Right atrium auricular region (tissue), 2 donors: Measurements from ENCODE around the gene TTLL10. TPM values are rescaled to one million over a fixed set of nuclear protein-coding genes. Genes with fewer than 3 reads are reported as not detected.
"Not testable (repeated sequence)": the region's sequence is repeated elsewhere in the genome, so short reads cannot be mapped to it uniquely, and the experiment has no call there.

Experiments
- DNase-seq: peaks from one replicate; pipeline ENCODE4 v3.0.0-alpha.2; 2019; ENCODE audit warnings: low spot score
- H3K27ac ChIP-seq, 2 donors: fragments of 200-600 bp; sonication (generic); 1 replicate in 1 of 2; 2 replicates in 1 of 2; pipeline ENCODE4 v1.5.1; 2016 to 2019
- H3K27me3 ChIP-seq, 2 donors: fragments of 200-600 bp; sonication (generic); one replicate each; pipeline versions ENCODE4 v1.5.1 to v1.6.0; 2017 to 2019
- H3K36me3 ChIP-seq: fragments of 200-600 bp; sonication (generic); one replicate; pipeline ENCODE4 v1.5.1; 2016
- H3K4me1 ChIP-seq, 2 donors: fragments of 200-600 bp; sonication (generic); one replicate each; pipeline versions ENCODE4 v1.5.1 to v1.6.0; 2017 to 2019
- H3K4me3 ChIP-seq, 2 donors: fragments of 200-600 bp; sonication (generic); 1 replicate in 1 of 2; 2 replicates in 1 of 2; pipeline ENCODE4 v1.5.1; 2017 to 2019; ENCODE audit warnings: mild to moderate bottlenecking in 1 of 2, moderate library complexity in 1 of 2
- H3K9me3 ChIP-seq, 2 donors: fragments of 200-600 bp; sonication (generic); one replicate each; pipeline ENCODE4 v1.5.1; 2019
- total RNA-seq, 2 donors: library from RNA; depleted of rRNA; stranded (reverse); fragments of >200 nt; gene quantifications; one replicate each; pipeline ENCODE4 v1.1.0, GENCODE V29; 2016
- TF ChIP-seq, protein P1 (sequence below), 2 donors: fragments of 200-600 bp; sonication (generic); IDR thresholded peaks; one replicate each; pipeline ENCODE4 v1.5.1; 2019; ENCODE audit warnings: antibody characterized with exemption in 2 of 2

TTLL10 gene
- total RNA-seq, 2 donors from 2014 or later: not detected

DNA sequence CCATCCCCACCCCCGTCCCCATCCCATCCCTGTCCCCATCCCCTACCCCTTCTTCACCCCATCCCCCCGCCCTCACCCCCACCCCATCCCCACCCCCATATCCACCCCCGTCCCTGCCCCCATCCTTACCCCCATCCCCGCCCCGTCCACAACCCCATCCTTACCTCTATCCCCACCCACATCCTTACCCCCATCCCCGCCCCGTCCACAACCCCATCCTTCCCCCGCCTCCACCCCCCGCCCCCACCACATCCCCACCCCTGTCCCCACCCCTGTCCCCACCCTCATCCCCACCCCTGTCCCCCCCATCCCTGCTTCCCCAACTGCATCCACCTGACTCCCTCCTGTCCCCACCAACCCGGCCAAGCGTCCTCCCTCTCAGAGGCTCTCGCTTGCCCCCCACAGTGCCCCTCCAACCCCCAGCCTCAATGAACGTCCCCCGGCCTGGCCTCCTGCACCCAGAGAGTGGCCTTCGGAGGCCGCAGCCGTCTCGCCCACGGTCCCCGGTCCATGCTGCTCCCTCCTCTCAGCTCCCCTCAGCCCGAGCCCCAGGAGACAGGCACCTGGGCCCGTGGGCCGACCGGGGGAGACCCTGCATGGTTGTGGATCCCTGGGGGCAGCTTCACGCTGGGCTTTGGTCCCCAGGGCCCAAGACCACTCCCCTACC is 32.3 kb upstream of the TTLL10 start:
- H3K27ac ChIP-seq: no peak overlapping the region
- H3K27me3 ChIP-seq: peaks cover 5 to 9% of the 10 kb centered on the region in 2 donors
- no peaks in the 10 kb centered on the region for H3K36me3 ChIP-seq
- TF ChIP-seq, protein P1, sequence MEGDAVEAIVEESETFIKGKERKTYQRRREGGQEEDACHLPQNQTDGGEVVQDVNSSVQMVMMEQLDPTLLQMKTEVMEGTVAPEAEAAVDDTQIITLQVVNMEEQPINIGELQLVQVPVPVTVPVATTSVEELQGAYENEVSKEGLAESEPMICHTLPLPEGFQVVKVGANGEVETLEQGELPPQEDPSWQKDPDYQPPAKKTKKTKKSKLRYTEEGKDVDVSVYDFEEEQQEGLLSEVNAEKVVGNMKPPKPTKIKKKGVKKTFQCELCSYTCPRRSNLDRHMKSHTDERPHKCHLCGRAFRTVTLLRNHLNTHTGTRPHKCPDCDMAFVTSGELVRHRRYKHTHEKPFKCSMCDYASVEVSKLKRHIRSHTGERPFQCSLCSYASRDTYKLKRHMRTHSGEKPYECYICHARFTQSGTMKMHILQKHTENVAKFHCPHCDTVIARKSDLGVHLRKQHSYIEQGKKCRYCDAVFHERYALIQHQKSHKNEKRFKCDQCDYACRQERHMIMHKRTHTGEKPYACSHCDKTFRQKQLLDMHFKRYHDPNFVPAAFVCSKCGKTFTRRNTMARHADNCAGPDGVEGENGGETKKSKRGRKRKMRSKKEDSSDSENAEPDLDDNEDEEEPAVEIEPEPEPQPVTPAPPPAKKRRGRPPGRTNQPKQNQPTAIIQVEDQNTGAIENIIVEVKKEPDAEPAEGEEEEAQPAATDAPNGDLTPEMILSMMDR (IDR thresholded peaks at IDR 0.05): no peak
- peaks cover 0 to 8% of the 10 kb centered on the region in 2 donors for H3K4me1 ChIP-seq
- DNase-seq: no peak
- H3K9me3 ChIP-seq: no peaks in the 10 kb centered on the region
- no peak overlapping the region for H3K4me3 ChIP-seq

DNA sequence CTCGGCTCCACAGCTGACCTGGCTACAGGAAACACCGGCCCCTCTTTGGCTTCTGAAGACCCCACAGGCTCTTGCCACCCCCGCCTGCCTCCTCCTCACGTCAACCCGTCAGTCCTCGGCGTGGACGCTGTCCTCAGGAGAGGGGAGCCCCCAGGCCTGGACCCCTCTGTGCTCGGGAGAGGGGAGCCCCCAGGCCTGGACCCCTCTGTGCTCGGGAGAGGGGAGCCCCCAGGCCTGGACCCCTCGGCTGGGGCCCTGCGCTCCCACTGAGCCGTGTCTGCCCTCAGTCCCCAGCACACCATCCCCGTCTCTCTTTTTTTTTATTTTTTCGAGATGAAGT is 31.8 kb upstream of the TTLL10 start:
- Histone ChIP-seq H3K36me3 (no peaks in the 10 kb centered on the region), H3K4me3 (no peak overlapping the region), H3K9me3 (no peaks in the 10 kb centered on the region), H3K27me3 (peaks cover 2 to 9% of the 10 kb centered on the region in 2 donors), H3K4me1 (peaks cover 0 to 5% of the 10 kb centered on the region in 2 donors), H3K27ac (no peak overlapping the region)
- no peak for DNase-seq
- TF ChIP-seq, protein P1 (IDR thresholded peaks at IDR 0.05): no peak

DNA sequence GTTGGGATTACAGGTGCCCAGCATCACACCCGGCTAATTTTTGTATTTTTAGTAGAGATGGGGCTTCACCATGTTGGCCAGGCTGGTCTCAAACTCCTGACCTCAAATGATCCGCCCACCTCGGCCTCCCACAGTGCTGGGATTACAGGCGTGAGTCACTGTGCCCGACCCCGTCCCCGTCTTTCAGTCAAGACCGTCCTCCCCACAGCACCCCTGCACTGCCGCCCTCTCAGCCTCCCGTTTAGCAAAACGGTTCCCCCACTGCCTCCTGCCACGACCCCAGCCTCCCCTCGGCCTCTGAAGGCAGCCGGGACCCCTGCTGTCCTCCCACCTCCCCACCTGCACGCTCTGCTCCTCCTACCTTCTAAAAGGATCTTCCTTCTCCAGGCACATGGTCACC is 31.3 kb upstream of the TTLL10 start:
- H3K27me3 ChIP-seq, DNase-seq: not testable (repeated sequence)

DNA sequence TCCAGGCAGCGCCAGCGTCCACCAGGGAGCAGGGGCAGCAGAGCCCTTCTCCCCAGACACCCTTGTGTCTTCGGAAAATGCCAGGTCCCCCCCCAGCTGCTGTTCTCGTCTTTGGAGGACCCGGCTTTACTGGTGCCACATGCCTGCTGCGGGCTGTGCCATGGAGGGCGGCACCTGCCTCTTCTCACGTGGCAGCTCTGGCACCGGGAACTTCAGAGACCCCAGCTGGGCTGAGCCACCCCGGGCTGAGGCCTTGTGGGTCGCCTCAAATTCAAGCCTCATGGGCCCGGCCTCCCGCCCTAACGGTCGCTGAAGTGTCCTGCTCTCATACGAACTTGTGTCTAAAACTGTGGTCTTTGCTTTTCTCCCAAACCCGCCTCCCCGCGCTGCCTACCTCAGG is 30.8 kb upstream of the TTLL10 start:
- H3K27me3 ChIP-seq: peaks cover 0 to under 1% of the 10 kb centered on the region in 2 donors
- no peaks in the 10 kb centered on the region for H3K36me3 ChIP-seq
- DNase-seq: no peak
- no peaks in the 10 kb centered on the region for H3K9me3 ChIP-seq
- no peak overlapping the region for H3K4me3 ChIP-seq
- TF ChIP-seq, protein P1 (IDR thresholded peaks at IDR 0.05): no peak
- H3K4me1 ChIP-seq: no peaks in the 10 kb centered on the region
- H3K27ac ChIP-seq: no peak overlapping the region

More for the DNA sequence above, 31.3 kb upstream of the TTLL10 start:
- H3K4me3 ChIP-seq, H3K4me1 ChIP-seq, H3K36me3 ChIP-seq, H3K27ac ChIP-seq, H3K9me3 ChIP-seq: not testable (repeated sequence)

DNA sequence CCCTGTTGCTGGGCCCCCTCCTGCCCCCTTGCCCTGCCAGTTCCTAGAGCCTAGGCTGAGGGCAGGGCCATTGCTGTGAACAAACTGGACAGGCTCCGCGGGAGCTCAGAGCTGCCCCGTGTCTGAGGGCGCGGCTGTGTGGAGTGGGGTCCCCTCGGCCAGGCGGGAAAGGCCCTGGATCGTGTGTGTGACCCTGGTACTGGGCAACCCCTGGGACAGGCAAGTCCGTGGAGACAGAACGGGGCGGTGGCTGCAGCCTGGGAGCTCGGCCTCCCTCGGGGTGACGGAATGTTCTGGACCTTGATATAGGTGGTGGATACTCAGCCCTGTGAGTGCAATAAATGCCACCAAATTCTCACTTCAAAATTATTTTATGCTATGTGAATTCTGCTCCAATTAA is 30.0 kb upstream of the TTLL10 start:
- Histone ChIP-seq H3K36me3 (no peaks in the 10 kb centered on the region), H3K27me3 (no peaks in the 10 kb centered on the region), H3K27ac (no peak overlapping the region), H3K4me1 (no peaks in the 10 kb centered on the region), H3K4me3 (no peak overlapping the region), H3K9me3 (no peaks in the 10 kb centered on the region)
- no peak for DNase-seq
- TF ChIP-seq, protein P1 (IDR thresholded peaks at IDR 0.05): no peak

DNA sequence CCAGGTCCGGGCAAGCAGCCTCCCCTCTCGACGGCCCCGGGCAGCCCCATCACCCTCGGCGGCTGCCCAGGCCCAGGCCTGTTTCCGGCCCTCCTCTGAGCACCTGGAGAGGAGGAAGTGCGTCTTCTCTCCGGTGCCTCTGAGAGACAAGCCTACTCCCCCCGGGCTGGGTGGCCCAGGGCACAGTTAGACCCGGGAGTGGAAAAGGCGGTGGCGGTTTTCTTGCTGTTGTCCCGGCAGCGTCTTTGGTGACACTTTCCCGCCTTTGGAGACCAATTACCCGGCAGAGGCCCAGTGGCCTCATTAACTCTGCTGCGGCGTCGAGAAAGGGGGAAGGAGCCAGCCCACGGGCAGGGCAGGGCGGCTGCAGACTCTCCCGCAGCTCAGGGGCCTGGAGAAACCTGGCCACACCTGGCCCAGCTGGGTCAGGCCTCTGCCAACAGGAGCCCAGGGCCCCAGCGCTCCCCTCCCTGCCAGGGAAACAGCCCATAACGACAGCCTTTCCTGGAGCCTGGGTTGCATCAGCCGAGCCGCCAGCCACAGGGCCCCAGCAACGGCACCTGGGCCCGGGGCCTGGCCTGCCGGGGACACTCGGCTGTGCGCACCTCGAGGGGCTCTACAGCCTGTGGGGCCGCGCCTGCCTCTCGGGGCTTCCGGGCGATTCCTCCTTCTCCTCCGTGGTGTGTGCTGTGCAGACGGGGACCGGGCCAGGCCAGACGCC is 29.4 kb upstream of the TTLL10 start:
- no peaks in the 10 kb centered on the region for H3K4me1 ChIP-seq
- no peaks in the 10 kb centered on the region for H3K27me3 ChIP-seq
- H3K36me3 ChIP-seq: no peaks in the 10 kb centered on the region
- H3K4me3 ChIP-seq: no peak overlapping the region
- TF ChIP-seq, protein P1 (IDR thresholded peaks at IDR 0.05): no peak
- H3K27ac ChIP-seq: no peak overlapping the region
- no peaks in the 10 kb centered on the region for H3K9me3 ChIP-seq
- no peak for DNase-seq
